ENCODE measurements around the gene R3HCC1L.
"Not testable (repeated sequence)": the region's sequence is repeated elsewhere in the genome, so short reads cannot be mapped to it uniquely, and the experiment has no call there.

Gene R3HCC1L

DNA sequence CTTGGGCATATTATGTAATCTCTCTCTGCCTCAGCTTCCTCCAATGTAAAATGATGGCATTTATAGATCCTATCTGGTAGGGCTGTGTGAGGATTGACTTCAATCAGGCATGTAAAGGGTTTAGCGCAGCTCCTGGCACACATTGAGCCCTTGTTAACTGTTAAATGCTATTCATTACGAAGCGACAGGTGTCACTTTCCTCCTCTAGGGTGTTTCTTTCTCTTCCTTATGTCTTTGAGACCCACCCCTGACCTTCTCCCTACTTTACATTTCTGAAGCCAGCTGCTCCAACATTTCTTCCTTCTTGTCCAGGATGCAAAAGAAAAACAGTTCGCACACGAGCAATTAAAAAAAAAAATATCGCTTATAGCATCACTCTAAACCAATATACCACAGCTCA lies 5.7 kb upstream of the R3HCC1L start:
- DNase-seq (ENCODE audit: low spot score): no peak
- TF ChIP-seq, protein P1, sequence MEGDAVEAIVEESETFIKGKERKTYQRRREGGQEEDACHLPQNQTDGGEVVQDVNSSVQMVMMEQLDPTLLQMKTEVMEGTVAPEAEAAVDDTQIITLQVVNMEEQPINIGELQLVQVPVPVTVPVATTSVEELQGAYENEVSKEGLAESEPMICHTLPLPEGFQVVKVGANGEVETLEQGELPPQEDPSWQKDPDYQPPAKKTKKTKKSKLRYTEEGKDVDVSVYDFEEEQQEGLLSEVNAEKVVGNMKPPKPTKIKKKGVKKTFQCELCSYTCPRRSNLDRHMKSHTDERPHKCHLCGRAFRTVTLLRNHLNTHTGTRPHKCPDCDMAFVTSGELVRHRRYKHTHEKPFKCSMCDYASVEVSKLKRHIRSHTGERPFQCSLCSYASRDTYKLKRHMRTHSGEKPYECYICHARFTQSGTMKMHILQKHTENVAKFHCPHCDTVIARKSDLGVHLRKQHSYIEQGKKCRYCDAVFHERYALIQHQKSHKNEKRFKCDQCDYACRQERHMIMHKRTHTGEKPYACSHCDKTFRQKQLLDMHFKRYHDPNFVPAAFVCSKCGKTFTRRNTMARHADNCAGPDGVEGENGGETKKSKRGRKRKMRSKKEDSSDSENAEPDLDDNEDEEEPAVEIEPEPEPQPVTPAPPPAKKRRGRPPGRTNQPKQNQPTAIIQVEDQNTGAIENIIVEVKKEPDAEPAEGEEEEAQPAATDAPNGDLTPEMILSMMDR (IDR thresholded peaks at IDR 0.05; ENCODE audit: extremely low read depth, insufficient read depth, missing control alignments): no peak
- in situ Hi-C loops (cut with MboI; ENCODE audit: low pct_unique_long_range_greater_than_20kb, low sequenced_read_pairs, unreplicated experiment): no loop called here

DNA sequence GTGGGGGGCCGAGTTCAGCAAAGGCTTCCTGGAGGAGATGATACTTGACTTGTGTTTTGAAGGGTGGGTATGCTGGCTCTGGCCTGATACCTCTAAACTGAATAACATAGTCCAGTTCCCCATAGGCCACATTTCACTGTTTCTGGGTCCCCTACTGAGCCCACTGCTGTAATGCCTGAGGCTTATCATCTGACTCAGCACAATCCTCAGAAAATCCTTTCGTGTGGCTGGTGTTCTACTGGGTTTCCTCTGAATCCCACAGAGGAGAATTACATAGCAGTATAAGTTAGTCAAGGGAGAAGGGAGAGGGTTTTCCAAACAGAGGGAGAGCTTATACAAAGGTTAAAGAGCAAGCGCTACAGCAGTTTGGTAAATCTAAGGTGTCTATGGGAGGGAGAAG lies 2.8 kb upstream of the R3HCC1L start:
- in situ Hi-C loops (cut with MboI; ENCODE audit: low pct_unique_long_range_greater_than_20kb, low sequenced_read_pairs, unreplicated experiment): no loop called here
- TF ChIP-seq, protein P1 (IDR thresholded peaks at IDR 0.05; ENCODE audit: extremely low read depth, insufficient read depth, missing control alignments): no peak
- no peak for DNase-seq (ENCODE audit: low spot score)

DNA sequence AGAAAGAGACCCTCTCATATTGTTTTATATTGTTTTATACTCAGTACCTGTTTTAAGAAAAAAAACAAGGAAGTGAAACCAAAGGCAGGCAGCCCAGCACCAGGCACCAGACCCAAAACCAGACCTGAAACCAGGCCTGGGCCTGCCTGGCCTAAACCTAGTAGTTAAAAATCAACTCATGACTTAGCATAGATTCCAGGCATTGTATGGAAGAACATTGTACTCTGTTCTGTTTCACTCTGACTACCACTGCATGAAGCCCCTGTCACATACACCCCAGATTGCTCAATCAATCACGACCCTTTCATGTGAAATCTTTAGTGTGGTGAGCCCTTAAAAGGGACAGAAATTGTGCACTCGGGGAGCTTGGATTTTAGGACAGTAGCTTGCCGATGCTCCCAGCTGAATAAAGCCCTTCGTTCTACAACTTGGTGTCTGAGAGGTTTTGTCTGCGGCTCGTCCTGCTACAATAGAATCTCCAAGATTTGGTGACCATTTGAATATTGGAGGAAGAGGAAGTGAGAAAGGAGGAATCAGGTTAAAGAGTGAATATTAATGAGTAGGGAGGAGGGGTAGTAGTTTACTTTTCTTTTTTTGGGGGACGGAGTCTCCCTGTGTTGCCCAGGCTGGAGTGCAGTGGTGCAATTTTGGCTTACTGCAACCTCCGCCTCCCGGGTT lies 1.2 kb upstream of the R3HCC1L start:
- DNase-seq (ENCODE audit: low spot score); in situ Hi-C loops (cut with MboI; ENCODE audit: low pct_unique_long_range_greater_than_20kb, low sequenced_read_pairs, unreplicated experiment): not testable (repeated sequence)

DNA sequence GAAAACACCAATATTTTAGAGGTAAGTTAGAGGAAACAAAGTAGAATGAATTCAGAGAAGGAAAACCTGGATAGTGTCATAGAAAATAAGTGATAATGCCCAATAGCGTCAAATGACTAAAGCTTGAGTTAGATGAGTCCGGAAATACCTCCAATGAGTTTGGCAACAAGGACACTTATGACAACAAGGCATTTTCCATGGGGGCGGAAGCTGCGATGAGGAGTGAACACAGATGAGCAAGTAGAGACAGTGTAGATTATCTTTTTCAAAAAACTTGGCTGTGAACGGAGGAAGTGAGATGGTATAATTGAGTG lies 383 bp upstream of the R3HCC1L start:
- in situ Hi-C loops (cut with MboI; ENCODE audit: low pct_unique_long_range_greater_than_20kb, low sequenced_read_pairs, unreplicated experiment): no loop called here
- TF ChIP-seq, protein P1 (IDR thresholded peaks at IDR 0.05; ENCODE audit: extremely low read depth, insufficient read depth, missing control alignments): no peak
- no peak for DNase-seq (ENCODE audit: low spot score)

DNA sequence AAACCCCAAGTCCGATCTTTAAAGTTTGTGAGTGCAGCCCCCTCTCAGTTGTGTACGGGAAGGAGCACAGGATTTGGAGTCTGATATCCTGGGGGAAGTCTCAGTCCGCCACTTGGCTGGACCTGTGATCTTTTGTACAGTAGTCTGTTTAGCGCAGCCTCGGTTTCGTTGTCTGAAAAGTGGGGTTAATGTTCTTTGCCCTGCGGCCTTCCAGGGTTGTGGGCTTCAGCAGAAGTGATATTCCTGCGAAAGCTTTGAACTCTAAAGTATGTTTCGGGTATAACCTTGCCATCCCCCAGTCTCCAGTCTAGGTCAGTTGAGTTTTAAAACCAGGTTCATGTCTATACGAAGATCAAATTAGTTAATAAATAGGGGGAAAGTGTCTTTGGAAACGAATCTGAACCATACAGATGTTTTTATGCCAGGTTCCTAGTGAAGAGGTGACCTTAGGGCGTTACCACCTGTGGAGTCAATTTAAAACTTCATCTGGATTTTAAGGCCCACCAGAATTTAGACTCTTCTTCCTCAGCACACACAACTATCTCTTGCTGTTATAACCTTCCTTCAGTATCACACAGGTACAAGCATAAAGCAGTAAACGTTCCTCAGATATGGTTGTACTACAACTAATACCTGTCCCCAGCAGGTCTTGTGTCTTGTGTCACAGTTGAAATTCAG lies 904 bp downstream of the R3HCC1L start:
- DNase-seq (ENCODE audit: low spot score): no peak
- TF ChIP-seq, protein P1 (IDR thresholded peaks at IDR 0.05; ENCODE audit: extremely low read depth, insufficient read depth, missing control alignments): no peak
- in situ Hi-C loops (cut with MboI; ENCODE audit: low pct_unique_long_range_greater_than_20kb, low sequenced_read_pairs, unreplicated experiment): no loop called here

DNA sequence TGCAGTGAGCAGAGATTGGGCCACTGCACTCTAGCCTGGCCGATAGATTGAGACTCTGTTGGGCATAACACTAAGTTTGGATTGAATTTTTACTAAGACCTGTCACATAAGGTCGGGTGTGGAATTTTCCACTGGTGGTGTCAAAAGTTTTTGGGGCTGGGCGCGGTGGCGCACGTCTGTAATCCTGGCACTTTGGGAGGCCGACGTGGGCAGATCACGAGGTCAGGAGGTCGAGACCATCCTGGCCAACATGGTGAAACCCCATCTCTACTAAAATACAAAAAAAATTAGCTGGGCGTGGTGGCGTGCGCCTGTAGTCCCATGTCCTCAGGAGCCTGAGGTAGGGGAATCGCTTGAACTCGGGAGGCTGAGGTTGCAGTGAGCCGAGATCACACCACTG lies 2.3 kb downstream of the R3HCC1L start:
- in situ Hi-C loops (cut with MboI; ENCODE audit: low pct_unique_long_range_greater_than_20kb, low sequenced_read_pairs, unreplicated experiment); DNase-seq (ENCODE audit: low spot score): not testable (repeated sequence)

DNA sequence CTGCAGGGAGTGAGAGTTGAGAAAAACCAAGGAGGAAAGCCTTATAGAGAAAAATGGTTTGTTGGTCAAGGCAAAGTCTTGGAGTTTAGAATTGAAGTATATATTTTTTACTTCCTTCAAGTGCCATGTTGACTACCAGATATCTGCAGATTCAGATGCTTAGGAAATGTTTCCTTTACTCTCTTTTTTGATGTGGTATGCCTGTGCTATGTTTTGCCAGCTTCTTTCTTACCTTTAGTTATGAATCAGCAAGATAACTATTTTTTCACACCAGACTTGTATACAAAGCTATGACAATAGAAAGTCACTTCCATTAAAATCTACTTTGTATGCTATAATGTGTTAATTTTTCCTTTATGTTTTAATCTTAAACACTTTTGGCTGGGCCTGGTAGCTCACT lies 3.6 kb downstream of the R3HCC1L start:
- TF ChIP-seq, protein P1 (IDR thresholded peaks at IDR 0.05; ENCODE audit: extremely low read depth, insufficient read depth, missing control alignments): no peak
- no peak for DNase-seq (ENCODE audit: low spot score)
- in situ Hi-C loops (cut with MboI; ENCODE audit: low pct_unique_long_range_greater_than_20kb, low sequenced_read_pairs, unreplicated experiment): no loop called here

Measured in GM13977 (cell line).